ENCODE measurements around the gene MLPH.

The MLPH gene

GRCh38 chr2:237572742-237573101, 85.7 kb downstream of the MLPH start:
- no peak for TF ChIP-seq CTCF (IDR thresholded peaks at IDR 0.05; ENCODE audit: low read length, missing control alignments)
- H3K4me3 ChIP-seq (replicated peaks; ENCODE audit: low read depth, low read length), result no peak overlapping the region
- DNase-seq (ENCODE audit: low read depth), result no peak

GRCh38 chr2:237573721-237574415, 86.8 kb downstream of the MLPH start:
- DNase-seq (ENCODE audit: low read depth), result no peak
- no peak for TF ChIP-seq CTCF (IDR thresholded peaks at IDR 0.05; ENCODE audit: low read length, missing control alignments)
- no peak overlapping the region for H3K4me3 ChIP-seq (replicated peaks; ENCODE audit: low read depth, low read length)

- H3K4me3 ChIP-seq (replicated peaks; ENCODE audit: low read depth, low read length), result no peak overlapping the region
- TF ChIP-seq CTCF (IDR thresholded peaks at IDR 0.05; ENCODE audit: low read length, missing control alignments), result no peak
- DNase-seq (ENCODE audit: low read depth), result no peak
Measured at GRCh38 chr2:237574467-237574866, 87.4 kb downstream of the MLPH start.

- DNase-seq (ENCODE audit: low read depth), result peak; percentile 31
- TF ChIP-seq CTCF (IDR thresholded peaks at IDR 0.05; ENCODE audit: low read length, missing control alignments), result peak; percentile 2
- H3K4me3 ChIP-seq (replicated peaks; ENCODE audit: low read depth, low read length), result no peak overlapping the region
Measured at GRCh38 chr2:237574894-237575868, 88.1 kb downstream of the MLPH start.

- TF ChIP-seq CTCF (IDR thresholded peaks at IDR 0.05; ENCODE audit: low read length, missing control alignments), result no peak
- no peak for DNase-seq (ENCODE audit: low read depth)
- no peak overlapping the region for H3K4me3 ChIP-seq (replicated peaks; ENCODE audit: low read depth, low read length)
Measured at GRCh38 chr2:237575869-237576862, 89.1 kb downstream of the MLPH start.

GRCh38 chr2:237576974-237577373, 89.9 kb downstream of the MLPH start:
- no peak overlapping the region for H3K4me3 ChIP-seq (replicated peaks; ENCODE audit: low read depth, low read length)
- no peak for DNase-seq (ENCODE audit: low read depth)
- no peak for TF ChIP-seq CTCF (IDR thresholded peaks at IDR 0.05; ENCODE audit: low read length, missing control alignments)

All from fibroblast of pulmonary artery (primary cell).